Adrenal gland (tissue), 12 donors: ENCODE measurements around the gene PGAP2. TPM values are rescaled to one million over a fixed set of nuclear protein-coding genes. Genes with fewer than 3 reads are reported as not detected.
A peak's percentile ranks its signal among the peaks of the same experiment; 100 is the strongest.

Source experiments
- DNase-seq, 7 donors: peaks; one replicate each; pipeline ENCODE4 v3.0.0-alpha.2; 2019 to 2020
- H3K27ac ChIP-seq, 5 donors: fragments of 200-600 bp; sonication (generic) in 4 of 5; 1 replicate in 3 of 5; 2 replicates in 2 of 5; pipeline versions ENCODE4 v1.5.1 to v1.8.0; 2016 to 2020; ENCODE audit warnings: mild to moderate bottlenecking in 1 of 5
- H3K27me3 ChIP-seq: fragments of 200-600 bp; 2 replicates; pipeline ENCODE4 v1.8.0; 2021
- H3K36me3 ChIP-seq, 2 donors: fragments of 200-600 bp; replicated peaks in 1 of 2; 1 replicate in 1 of 2; 2 replicates in 1 of 2; pipeline versions ENCODE4 v1.5.1 to v1.8.0; 2018 to 2022
- H3K4me1 ChIP-seq, 2 donors: fragments of 200-600 bp; replicated peaks in 1 of 2; 1 replicate in 1 of 2; 2 replicates in 1 of 2; pipeline versions ENCODE4 v1.5.1 to v1.8.0; 2018 to 2021
- H3K4me3 ChIP-seq, 4 donors: fragments of 200-600 bp; sonication (generic) in 3 of 4; one replicate each; pipeline ENCODE4 v1.5.1; 2016 to 2018
- H3K9me3 ChIP-seq, 3 donors: fragments of 200-600 bp; sonication (generic) in 1 of 3; replicated peaks in 1 of 3; 1 replicate in 2 of 3; 2 replicates in 1 of 3; pipeline versions ENCODE4 v1.5.1 to v1.8.0; 2016 to 2021
- POLR2A ChIP-seq, 2 donors: fragments of 450-650 bp; IDR thresholded peaks; one replicate each; pipeline ENCODE4 v1.6.1; 2017; ENCODE audit warnings: antibody characterized with exemption in 2 of 2, mild to moderate bottlenecking in 2 of 2, moderate library complexity in 1 of 2
- WGBS, 4 donors: extraction: QIAGEN DNeasy Blood & Tissue Kit in 2 of 4; methylation state at CpG; one replicate each; pipeline versions ENCODE4 v1.1.5 to v1.1.7; 2013 to 2017; 5-methylcytosine and 5-hydroxymethylcytosine counted together
- intact Hi-C, 2 donors: fragments of 100-400 bp; cut with DNase I; formaldehyde crosslinking; loops; one replicate each; pipeline versions ENCODE4 v1.14.1 to v1.15.0; 2022 to 2023
- polyA plus RNA-seq, 3 donors: library from polyadenylated mRNA; stranded (reverse); fragments of 200-250 nt in 2 of 3; fragments of 350-450 nt in 1 of 3; fragmentation: Illumina TruSeq in 1 of 3; extraction: RNeasy Lipid Tissue Mini Kit (QIAGEN cat#74804) in 1 of 3; gene quantifications; one replicate each; pipeline ENCODE4 v1.2.3, GENCODE V29; 2013 to 2014
- total RNA-seq, 9 donors: library from RNA; depleted of rRNA in 4 of 9; stranded (reverse); fragments of >200 nt in 4 of 9; fragments of 120-200 nt in 1 of 9; fragmentation: NEBNext Ultra II Directional in 1 of 9; extraction: Animal tissue kit (Norgen Biotek cat#: 25700) in 1 of 9; gene quantifications; one replicate each; pipeline versions ENCODE4 v1.1.0 to v1.2.4, GENCODE V29; 2013 to 2023
- TF ChIP-seq, protein P1 (sequence below), 6 experiments: fragments of 450-650 bp in 4 of 6; fragments of 200-600 bp in 2 of 6; sonication (generic) in 1 of 6; IDR thresholded peaks; 1 replicate in 5 of 6; 2 replicates in 1 of 6; pipeline versions ENCODE4 v1.5.1 to v1.8.0; 2016 to 2021; ENCODE audit warnings: antibody characterized with exemption in 6 of 6, mild to moderate bottlenecking in 2 of 6, moderate library complexity in 1 of 6
- donor health status: healthy with polysubstance abuse.
- donor health status: Bipolar disorder and iron deficiency.
- donor health status: DM: yes; HTN: yes; CAD: no.
- donor health status: DM: no; HTN: no; CAD: no.
- donor health status: DM: no; HTN: no; CAD: no.
- donor health status: DM: yes; HTN: yes; CAD: no.

PGAP2 gene
- total and polyA plus RNA-seq, 12 donors, result 4.6 to 44.0 (median 19.9) TPM

DNA sequence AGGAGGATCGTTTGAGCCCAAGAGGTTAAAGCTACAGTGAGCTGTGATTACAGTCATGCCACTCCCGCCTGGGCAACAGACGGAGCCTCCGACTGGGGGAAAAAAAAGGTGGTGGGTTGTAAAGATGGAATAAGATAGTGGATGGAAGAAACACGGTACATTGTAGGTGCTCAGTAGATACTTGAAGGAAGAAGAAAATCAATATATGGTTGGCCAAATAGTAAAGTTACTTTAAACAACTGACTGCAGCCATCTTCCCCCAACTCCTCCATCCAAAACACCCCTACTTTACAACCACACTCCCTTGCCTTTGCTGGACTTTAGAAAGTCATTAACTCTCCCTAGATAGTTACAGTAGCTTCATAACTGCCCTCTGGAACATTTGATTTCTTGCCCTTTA is 8.5 kb upstream of the PGAP2 start:
- no peak overlapping the region for H3K27ac ChIP-seq
- intact Hi-C loops, result no loop called here
- H3K9me3 ChIP-seq, result no peaks in the 10 kb centered on the region
- DNase-seq, result no peak
- H3K27me3 ChIP-seq, result no peaks in the 10 kb centered on the region
- WGBS, 4 donors, result 87 to 91% (median 91%) methylated on average over 4 to 5 of the region's 5 CpGs
- H3K4me3 ChIP-seq, result no peak overlapping the region
- no peaks in the 10 kb centered on the region for H3K36me3 ChIP-seq
- peaks cover 18 to 19% of the 10 kb centered on the region in 2 donors for H3K4me1 ChIP-seq
- TF ChIP-seq, protein P1, sequence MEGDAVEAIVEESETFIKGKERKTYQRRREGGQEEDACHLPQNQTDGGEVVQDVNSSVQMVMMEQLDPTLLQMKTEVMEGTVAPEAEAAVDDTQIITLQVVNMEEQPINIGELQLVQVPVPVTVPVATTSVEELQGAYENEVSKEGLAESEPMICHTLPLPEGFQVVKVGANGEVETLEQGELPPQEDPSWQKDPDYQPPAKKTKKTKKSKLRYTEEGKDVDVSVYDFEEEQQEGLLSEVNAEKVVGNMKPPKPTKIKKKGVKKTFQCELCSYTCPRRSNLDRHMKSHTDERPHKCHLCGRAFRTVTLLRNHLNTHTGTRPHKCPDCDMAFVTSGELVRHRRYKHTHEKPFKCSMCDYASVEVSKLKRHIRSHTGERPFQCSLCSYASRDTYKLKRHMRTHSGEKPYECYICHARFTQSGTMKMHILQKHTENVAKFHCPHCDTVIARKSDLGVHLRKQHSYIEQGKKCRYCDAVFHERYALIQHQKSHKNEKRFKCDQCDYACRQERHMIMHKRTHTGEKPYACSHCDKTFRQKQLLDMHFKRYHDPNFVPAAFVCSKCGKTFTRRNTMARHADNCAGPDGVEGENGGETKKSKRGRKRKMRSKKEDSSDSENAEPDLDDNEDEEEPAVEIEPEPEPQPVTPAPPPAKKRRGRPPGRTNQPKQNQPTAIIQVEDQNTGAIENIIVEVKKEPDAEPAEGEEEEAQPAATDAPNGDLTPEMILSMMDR (IDR thresholded peaks at IDR 0.05), result no peak
- TF ChIP-seq POLR2A (IDR thresholded peaks at IDR 0.05), result no peak

DNA sequence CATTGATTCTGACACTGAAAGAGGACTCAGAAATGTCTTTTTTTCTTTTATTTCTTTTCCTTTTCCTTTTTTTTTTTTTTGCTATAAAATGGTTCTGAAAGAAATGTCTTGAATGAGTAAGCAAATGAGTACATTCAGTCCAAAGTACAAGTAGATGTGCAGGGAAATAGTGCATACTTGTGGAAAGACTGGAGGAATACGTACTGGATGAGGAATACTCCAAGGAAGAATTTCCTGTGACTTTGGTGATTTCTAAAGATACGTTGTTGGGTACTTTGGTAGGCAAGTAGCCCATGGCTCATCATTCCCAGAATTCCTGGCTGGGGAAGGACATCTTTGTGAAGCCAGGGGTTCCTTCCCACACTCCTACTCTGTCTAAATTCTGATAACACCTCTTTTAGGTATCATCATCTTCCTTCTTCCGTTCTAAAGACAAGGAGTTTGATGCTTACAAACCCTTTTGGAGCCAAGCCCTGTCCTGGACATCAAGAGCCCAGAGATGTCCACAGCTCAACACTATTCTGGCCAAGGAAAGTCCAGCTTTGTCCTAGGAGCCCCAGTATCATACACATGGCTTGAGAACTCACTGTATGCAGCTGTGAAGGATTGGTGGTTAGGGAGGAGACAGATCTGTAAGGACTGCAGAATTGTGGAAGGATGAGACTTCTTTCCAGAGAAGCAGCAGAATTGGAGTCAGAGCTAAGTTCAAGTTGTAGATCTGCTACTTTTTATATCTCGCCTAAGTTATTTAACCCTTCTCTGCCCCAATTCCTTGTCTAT is 6.2 kb upstream of the PGAP2 start:
- no peaks in the 10 kb centered on the region for H3K9me3 ChIP-seq
- intact Hi-C loops, result no loop called here
- DNase-seq, result no peak
- TF ChIP-seq, protein P1 (IDR thresholded peaks at IDR 0.05), result no peak
- TF ChIP-seq POLR2A (IDR thresholded peaks at IDR 0.05), result no peak
- no peak overlapping the region for H3K4me3 ChIP-seq
- 78 to 84% (median 81%) methylated on average over 4 of the region's 4 CpGs for WGBS, 4 donors
- H3K4me1 ChIP-seq, result peaks cover 5% of the 10 kb centered on the region in 2 donors
- no peak overlapping the region for H3K27ac ChIP-seq
- no peaks in the 10 kb centered on the region for H3K27me3 ChIP-seq
- no peaks in the 10 kb centered on the region for H3K36me3 ChIP-seq

- Histone ChIP-seq H3K9me3 (no peaks in the 10 kb centered on the region), H3K27ac (no peak overlapping the region), H3K36me3 (no peaks in the 10 kb centered on the region), H3K4me1 (peaks cover 4 to 5% of the 10 kb centered on the region in 2 donors), H3K4me3 (no peak overlapping the region), H3K27me3 (no peaks in the 10 kb centered on the region)
- intact Hi-C loops, result no loop called here
- no peak for DNase-seq
- 79 to 96% (median 94%) methylated on average over 11 of the region's 11 CpGs for WGBS, 4 donors
- TF ChIP-seq, protein P1 (IDR thresholded peaks at IDR 0.05), result no peak
- no peak for TF ChIP-seq POLR2A (IDR thresholded peaks at IDR 0.05)
These were observed 4.4 kb upstream of the PGAP2 start for GRCh38 chr11:3803726-3804495.

- H3K4me1 ChIP-seq, result peaks cover 6 to 7% of the 10 kb centered on the region in 2 donors
- H3K4me3 ChIP-seq, result peak overlapping the region in 2 of 4 donors; percentile 60 to 91
- no peak overlapping the region for H3K27ac ChIP-seq
- WGBS, 4 donors, result 30 to 62% (median 33%) methylated on average over 2 to 5 of the region's 5 CpGs
- no peaks in the 10 kb centered on the region for H3K9me3 ChIP-seq
- no peaks in the 10 kb centered on the region for H3K36me3 ChIP-seq
- DNase-seq, result peak in 4 of 7 donors; percentile 34 to 55 (median 44)
- TF ChIP-seq, protein P1 (IDR thresholded peaks at IDR 0.05), result peak in 5 of 6 experiments; percentile 39 to 53 (median 41)
- TF ChIP-seq POLR2A (IDR thresholded peaks at IDR 0.05), result no peak
- no peaks in the 10 kb centered on the region for H3K27me3 ChIP-seq
- intact Hi-C loops, result no loop called here
These were observed 682 bp downstream of the PGAP2 start for GRCh38 chr11:3808861-3809623.
